ENCODE data around the gene PCCA. TPM values are rescaled to one million over a fixed set of nuclear protein-coding genes. Genes with fewer than 3 reads are reported as not detected.
A peak's percentile ranks its signal among the peaks of the same experiment; 100 is the strongest.

The PCCA gene
- total RNA-seq, 2 experiments from 2014 or later = 7.9 to 8.2 TPM

DNA sequence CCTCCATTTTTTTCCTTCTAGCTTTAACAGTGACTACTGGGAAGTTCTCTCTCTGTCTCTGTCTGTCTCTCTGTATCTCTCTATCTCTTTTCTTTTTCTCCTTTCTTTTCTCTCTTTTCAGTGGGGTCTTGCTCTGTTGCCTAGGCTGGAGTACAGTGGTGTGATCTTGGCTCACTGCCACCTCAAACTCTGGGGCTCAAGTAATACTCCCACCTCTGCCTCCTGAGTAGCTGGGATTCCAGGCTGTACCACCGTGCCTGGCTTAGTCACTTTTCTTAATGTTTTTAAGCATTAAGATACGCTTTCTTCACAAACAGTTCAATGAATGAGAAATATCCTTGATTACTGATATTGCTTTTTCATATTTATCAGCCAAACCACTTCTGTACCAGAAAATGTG is 13.1 kb downstream of the PCCA start:
- Mint-ChIP-seq H3K27me3 (no peaks in the 10 kb centered on the region), H3K4me3 (no peak overlapping the region), H3K27ac (no peak overlapping the region), H3K9me3 (no peaks in the 10 kb centered on the region), H3K36me3 (peaks cover 2% of the 10 kb centered on the region), H3K4me1 (ENCODE audit: low read depth) (peaks cover 3% of the 10 kb centered on the region)
- ChIA-PET CTCF (no interaction called here), POLR2A (no interaction called here)
- DNase-seq = no peak
- intact Hi-C loops (cut with micrococcal nuclease) = no loop called here

DNA sequence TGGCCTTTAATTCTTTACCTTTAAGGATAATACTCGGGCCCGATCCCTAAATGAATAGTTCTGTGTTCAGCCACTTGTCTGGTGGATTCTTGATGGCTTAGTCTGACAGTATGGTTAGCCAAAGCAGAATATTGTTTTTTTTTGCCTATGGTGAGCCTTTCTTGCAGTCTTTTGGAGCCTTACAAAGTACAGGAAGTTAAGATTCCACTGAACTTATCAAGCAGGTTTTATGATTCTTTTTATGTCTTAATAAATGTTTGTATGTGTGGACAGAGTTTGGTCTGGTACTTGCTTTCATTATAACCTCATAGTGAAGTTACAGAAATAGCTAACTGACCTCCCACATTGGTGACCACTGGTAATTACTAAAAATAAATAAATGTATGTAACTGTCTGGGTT is 17.1 kb downstream of the PCCA start:
- Mint-ChIP-seq H3K9me3 (no peaks in the 10 kb centered on the region), H3K36me3 (peaks cover 2% of the 10 kb centered on the region), H3K4me3 (no peak overlapping the region), H3K4me1 (ENCODE audit: low read depth) (no peaks in the 10 kb centered on the region), H3K27ac (no peak overlapping the region), H3K27me3 (no peaks in the 10 kb centered on the region)
- intact Hi-C loops (cut with micrococcal nuclease) = no loop called here
- CTCF ChIA-PET = no interaction called here
- DNase-seq = no peak
- POLR2A ChIA-PET = no interaction called here

DNA sequence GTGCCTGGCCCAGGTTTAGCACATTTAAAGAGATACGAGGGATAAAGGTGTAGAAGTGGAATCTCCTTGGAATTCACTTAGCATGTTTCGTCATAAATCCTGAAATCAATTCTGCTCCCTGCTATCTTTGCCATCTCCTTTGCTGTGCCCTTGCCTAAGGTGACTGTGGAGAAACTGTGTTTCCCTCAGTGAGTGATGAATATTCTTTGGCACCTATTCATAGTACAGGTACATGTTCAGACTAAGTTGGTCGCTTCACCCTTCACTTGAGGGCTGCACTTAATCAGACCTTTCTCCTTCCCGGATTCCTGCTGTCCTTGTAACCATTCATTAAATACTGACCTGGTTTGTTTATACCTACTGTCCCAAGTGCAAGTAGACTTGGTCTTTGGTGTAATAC is 17.8 kb downstream of the PCCA start:
- Mint-ChIP-seq H3K9me3 (no peaks in the 10 kb centered on the region), H3K4me3 (no peak overlapping the region), H3K27me3 (no peaks in the 10 kb centered on the region), H3K27ac (no peak overlapping the region), H3K36me3 (peaks cover 2% of the 10 kb centered on the region), H3K4me1 (ENCODE audit: low read depth) (no peaks in the 10 kb centered on the region)
- POLR2A ChIA-PET = no interaction called here
- intact Hi-C loops (cut with micrococcal nuclease) = no loop called here
- DNase-seq = no peak
- CTCF ChIA-PET = interaction anchor here (0.9 kb wide), 1 partner anchor 18 kb away, joined by 3 read pairs; the partner anchor contains the start of gene PCCA

DNA sequence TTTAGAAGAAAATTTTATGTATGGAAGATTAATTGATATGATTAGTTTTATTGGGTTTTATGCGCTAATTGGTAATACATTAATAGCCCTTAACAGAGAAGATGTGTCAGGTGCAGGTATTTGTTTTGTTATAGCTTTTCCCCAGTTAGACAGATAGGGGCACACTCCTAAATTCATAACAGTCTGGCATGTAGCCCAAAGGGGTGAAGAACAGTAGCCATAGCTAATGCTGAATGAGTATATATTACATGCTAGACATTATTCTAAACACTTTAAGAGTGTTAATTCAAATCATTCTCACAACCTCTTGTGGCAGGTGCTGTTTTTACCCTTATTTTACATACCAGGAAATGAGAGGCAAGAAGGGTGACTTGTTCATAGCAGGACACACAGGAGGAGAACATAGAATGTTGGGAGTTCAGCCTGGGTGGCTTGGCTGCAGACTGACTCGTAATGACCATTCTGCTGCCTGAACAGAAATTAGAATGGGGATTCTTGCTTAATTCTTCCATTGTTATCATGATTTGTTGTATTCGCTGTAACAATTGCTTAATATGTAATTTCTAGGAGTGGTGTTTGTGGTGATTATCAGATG is 20.1 kb downstream of the PCCA start:
- Mint-ChIP-seq H3K4me1 (ENCODE audit: low read depth) (no peaks in the 10 kb centered on the region), H3K27ac (no peak overlapping the region), H3K4me3 (no peak overlapping the region), H3K9me3 (no peaks in the 10 kb centered on the region), H3K36me3 (peaks cover 4% of the 10 kb centered on the region), H3K27me3 (no peaks in the 10 kb centered on the region)
- intact Hi-C loops (cut with micrococcal nuclease) = no loop called here
- ChIA-PET POLR2A (no interaction called here), CTCF (no interaction called here)
- DNase-seq = no peak

DNA sequence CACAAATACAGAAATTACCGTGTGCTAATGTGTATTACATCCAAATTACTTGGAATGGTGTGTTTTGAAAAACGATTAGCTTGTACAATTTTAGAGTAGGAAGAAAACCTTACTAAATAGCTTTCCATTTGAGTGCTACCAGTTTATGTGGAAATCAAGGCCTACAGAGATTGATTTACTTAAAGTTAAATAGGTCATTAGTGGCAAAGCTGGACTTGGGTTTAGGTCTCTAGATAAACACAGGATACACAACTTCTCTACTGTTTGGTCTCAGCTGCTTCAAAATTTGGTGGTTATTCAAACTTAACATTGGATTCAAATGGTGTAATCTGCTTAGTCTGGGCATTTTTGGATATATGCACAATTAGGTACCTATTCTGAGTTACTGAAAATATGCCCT is 21.4 kb downstream of the PCCA start:
- Mint-ChIP-seq H3K27me3 (no peaks in the 10 kb centered on the region), H3K9me3 (no peaks in the 10 kb centered on the region), H3K4me1 (ENCODE audit: low read depth) (peaks cover 4% of the 10 kb centered on the region), H3K27ac (no peak overlapping the region), H3K36me3 (peaks cover 9% of the 10 kb centered on the region), H3K4me3 (no peak overlapping the region)
- intact Hi-C loops (cut with micrococcal nuclease) = no loop called here
- ChIA-PET CTCF (no interaction called here), POLR2A (no interaction called here)
- no peak for DNase-seq

DNA sequence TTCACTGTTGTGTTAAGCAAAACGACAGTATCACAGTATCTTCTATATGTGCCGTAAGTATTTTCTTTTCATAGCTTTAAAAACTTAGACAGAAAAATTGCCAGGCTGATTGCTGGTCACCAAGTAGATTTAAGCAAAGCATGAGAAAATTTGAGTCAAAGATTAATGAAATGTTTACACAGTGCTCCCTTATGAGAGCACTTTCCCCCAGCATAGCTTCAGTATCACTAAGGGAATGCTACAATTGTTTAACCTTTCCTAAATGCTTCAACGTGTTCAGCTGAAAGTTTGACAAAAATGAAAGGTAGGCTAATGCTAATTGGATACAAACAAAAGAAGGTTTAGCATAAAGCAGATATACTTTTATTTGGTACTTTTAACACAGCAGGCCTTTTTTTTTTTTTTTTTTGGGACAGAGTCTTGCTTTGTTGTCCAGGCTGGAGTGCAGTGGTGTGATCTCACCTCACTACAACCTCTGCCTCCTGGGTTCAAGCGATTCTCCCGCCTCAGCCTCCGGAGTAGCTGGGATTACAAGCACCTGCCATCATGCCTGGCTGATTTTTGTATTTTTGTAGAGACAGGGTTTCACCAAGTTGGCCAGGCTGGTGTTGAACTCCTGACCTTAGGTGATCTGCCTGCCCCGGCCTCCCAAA is 23.4 kb downstream of the PCCA start:
- DNase-seq = no peak
- Mint-ChIP-seq H3K9me3 (no peaks in the 10 kb centered on the region), H3K4me3 (no peak overlapping the region), H3K27ac (no peak overlapping the region), H3K4me1 (ENCODE audit: low read depth) (peaks cover 12% of the 10 kb centered on the region), H3K27me3 (no peaks in the 10 kb centered on the region), H3K36me3 (peaks cover 9% of the 10 kb centered on the region)
- POLR2A ChIA-PET = no interaction called here
- CTCF ChIA-PET = no interaction called here
- intact Hi-C loops (cut with micrococcal nuclease) = no loop called here

DNA sequence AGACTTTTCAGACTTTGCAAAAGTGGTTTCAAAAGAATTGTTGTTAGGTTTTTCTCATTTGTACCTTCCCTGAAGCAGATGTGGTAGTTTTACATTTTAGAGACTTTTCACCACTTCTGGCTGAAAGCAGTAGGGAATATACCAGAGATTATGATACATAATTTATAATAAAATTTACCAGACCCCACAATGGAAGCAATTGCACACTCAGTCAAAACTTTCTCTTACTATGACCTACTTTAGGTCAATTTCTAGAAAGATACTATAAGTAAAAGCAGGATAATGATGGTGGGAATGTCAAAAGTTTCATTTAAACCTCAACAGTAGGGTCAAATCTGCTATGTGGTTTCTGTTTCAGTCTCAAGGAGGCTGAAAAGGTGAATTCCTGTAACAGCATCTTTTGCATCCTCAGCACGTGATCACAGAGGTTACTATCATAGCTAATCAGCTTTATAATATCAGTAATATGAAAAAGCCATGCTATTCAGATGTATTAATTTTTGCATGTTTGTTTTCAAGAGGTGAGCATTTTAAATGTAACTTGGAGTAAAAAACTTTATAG is 26.9 kb downstream of the PCCA start:
- CTCF ChIA-PET = no interaction called here
- no peaks in the 10 kb centered on the region for H3K27me3 Mint-ChIP-seq
- peaks cover 23% of the 10 kb centered on the region for H3K36me3 Mint-ChIP-seq
- no peak overlapping the region for H3K27ac Mint-ChIP-seq
- intact Hi-C loops (cut with micrococcal nuclease) = no loop called here
- DNase-seq = no peak
- no peak overlapping the region for H3K4me3 Mint-ChIP-seq
- POLR2A ChIA-PET = no interaction called here
- peaks cover 12% of the 10 kb centered on the region for H3K4me1 Mint-ChIP-seq (ENCODE audit: low read depth)
- peaks cover 4% of the 10 kb centered on the region for H3K9me3 Mint-ChIP-seq

DNA sequence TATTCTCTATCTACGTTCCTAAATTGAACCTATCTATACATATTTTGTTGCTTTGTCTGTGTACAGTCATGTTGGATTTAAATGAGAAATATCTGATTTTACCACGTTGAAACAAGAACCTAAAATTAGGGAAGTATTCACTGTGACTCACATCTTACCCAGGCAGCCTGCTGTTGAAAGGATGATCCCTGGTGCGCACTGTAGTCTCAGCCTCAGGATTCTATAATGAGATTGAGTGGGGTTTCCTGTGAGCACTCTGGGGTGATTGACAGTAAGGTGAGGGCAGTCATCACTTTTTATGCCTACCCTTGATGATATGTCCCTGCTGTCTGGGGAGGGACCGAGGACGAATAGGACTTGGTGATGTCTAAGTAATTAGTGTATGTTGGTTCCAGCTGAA is 35.4 kb downstream of the PCCA start:
- Mint-ChIP-seq H3K27ac (no peak overlapping the region), H3K27me3 (no peaks in the 10 kb centered on the region), H3K9me3 (peaks cover 16% of the 10 kb centered on the region), H3K36me3 (peaks cover 26% of the 10 kb centered on the region), H3K4me1 (ENCODE audit: low read depth) (peaks cover 5% of the 10 kb centered on the region), H3K4me3 (no peak overlapping the region)
- intact Hi-C loops (cut with micrococcal nuclease) = no loop called here
- ChIA-PET POLR2A (no interaction called here), CTCF (no interaction called here)
- DNase-seq = no peak

DNA sequence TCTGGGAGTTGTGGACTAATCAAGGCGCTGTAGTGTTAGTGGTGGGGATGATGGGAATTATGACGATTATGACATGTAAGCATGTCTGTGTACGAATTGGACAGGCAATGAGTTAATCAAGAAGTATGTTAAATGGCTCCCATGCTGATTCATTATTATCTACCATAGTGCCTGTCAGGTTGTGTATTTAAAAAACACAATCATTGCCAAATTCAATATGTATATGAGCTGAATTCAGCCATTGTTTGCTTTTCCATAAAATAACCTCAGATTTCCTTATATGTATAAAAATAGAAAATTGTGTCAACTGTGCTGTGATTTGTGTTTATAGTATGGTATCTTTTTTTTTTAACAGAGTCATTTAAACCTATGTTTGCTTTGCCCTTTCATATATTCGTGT is 37.1 kb downstream of the PCCA start:
- H3K4me1 Mint-ChIP-seq (ENCODE audit: low read depth) = peaks cover 13% of the 10 kb centered on the region
- peaks cover 12% of the 10 kb centered on the region for H3K9me3 Mint-ChIP-seq
- intact Hi-C loops (cut with micrococcal nuclease) = no loop called here
- H3K27me3 Mint-ChIP-seq = no peaks in the 10 kb centered on the region
- peaks cover 15% of the 10 kb centered on the region for H3K36me3 Mint-ChIP-seq
- POLR2A ChIA-PET = no interaction called here
- no peak overlapping the region for H3K4me3 Mint-ChIP-seq
- no peak for DNase-seq
- CTCF ChIA-PET = no interaction called here
- H3K27ac Mint-ChIP-seq = no peak overlapping the region

DNA sequence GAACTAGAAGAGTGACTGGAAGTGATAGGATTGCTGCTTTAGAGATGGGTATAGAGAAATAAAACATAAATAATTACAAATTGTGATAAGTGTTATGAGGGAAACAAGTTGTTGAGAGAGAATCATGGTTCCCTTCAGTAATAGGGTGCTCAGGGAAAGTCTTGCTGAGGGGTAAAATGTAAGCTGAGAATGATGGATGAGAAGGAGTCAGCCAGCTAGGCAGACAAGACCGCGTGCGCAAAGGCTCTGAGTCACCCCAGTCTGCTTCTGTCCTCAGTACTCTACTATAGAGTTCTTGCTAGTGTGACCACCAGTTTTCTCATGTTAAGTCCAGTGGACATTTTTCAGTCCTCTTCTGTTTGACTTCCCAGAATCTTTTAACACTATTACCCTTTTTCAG is 39.5 kb downstream of the PCCA start:
- peaks cover 22% of the 10 kb centered on the region for H3K4me1 Mint-ChIP-seq (ENCODE audit: low read depth)
- ChIA-PET CTCF (no interaction called here), POLR2A (no interaction called here)
- no peaks in the 10 kb centered on the region for H3K27me3 Mint-ChIP-seq
- no peaks in the 10 kb centered on the region for H3K9me3 Mint-ChIP-seq
- H3K4me3 Mint-ChIP-seq = no peak overlapping the region
- peaks cover 7% of the 10 kb centered on the region for H3K36me3 Mint-ChIP-seq
- DNase-seq = peak; percentile 30
- intact Hi-C loops (cut with micrococcal nuclease) = no loop called here
- H3K27ac Mint-ChIP-seq = no peak overlapping the region

DNA sequence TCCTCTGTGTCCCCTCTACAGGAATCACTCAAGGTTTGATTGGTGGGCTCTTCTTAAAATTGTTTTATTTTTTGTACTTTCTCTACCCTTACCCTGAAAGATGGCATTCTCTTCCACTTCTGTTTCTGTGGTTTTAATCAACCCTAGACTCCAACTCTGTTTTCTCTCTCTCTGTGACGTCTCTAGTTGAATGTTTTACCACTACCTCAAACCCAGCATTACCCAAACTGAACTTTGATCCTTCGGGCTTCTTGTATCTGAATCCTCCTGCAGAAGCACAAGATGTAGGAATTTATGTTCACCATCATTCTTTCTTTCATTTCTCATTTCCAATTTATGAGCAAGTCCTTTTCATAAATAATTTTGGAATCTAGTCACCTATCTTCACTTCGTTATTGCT is 39.9 kb downstream of the PCCA start:
- CTCF ChIA-PET = no interaction called here
- peaks cover 4% of the 10 kb centered on the region for H3K36me3 Mint-ChIP-seq
- DNase-seq = no peak
- H3K4me1 Mint-ChIP-seq (ENCODE audit: low read depth) = peaks cover 22% of the 10 kb centered on the region
- no peak overlapping the region for H3K27ac Mint-ChIP-seq
- H3K9me3 Mint-ChIP-seq = no peaks in the 10 kb centered on the region
- intact Hi-C loops (cut with micrococcal nuclease) = no loop called here
- H3K27me3 Mint-ChIP-seq = no peaks in the 10 kb centered on the region
- H3K4me3 Mint-ChIP-seq = no peak overlapping the region
- POLR2A ChIA-PET = no interaction called here

DNA sequence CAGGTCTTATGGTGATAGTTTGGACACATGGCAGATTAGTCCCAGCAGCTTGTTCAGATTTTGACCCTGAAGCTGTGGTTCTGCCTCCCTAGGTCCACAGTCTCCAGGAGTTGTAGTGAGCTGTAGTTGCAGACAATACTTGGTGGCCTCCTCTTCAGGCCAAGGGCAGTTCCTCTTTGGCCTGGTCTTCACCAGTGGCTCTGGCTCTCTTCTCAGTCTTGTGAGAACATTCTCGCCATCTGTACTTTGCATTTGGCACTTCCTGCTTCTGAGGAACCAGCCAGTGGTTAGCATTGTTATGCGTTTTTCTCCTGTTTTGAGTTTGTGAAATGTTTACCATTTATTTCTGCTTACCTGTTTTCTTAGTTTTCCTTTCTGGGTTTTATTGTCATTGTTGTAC is 40.7 kb downstream of the PCCA start:
- Mint-ChIP-seq H3K4me1 (ENCODE audit: low read depth) (peaks cover 22% of the 10 kb centered on the region), H3K27me3 (no peaks in the 10 kb centered on the region), H3K9me3 (no peaks in the 10 kb centered on the region), H3K4me3 (no peak overlapping the region), H3K27ac (no peak overlapping the region), H3K36me3 (peaks cover 4% of the 10 kb centered on the region)
- intact Hi-C loops (cut with micrococcal nuclease) = loop anchor here (5.0 kb wide), 1 partner anchor 748 kb away; no protein-coding TSS in a partner anchor
- DNase-seq = no peak
- CTCF ChIA-PET = interaction anchor here (0.8 kb wide), 1 partner anchor 200 kb away, joined by 3 read pairs; no protein-coding TSS in a partner anchor
- POLR2A ChIA-PET = no interaction called here

DNA sequence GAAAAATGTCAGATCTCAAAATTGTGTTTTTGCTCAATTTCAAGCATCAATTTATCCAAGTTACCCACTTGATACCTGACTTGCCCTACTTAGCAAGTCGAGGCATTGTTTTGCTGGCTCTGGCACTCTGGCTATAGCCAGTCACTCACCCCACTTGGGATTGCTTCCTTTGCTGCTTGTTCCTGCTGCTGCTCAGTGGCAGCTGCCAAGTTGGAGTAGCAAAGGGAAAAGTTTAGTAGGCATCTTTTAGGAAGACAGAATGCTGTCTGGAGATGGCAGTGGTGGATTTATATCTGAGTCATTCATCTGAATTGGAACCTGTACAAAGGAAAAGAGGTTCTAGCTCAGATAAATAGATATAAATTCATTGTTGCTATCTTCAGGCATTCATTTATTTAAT is 41.2 kb downstream of the PCCA start:
- no peaks in the 10 kb centered on the region for H3K27me3 Mint-ChIP-seq
- ChIA-PET CTCF (interaction anchor here (0.8 to 1.3 kb wide), 2 partner anchors 201 to 474 kb away, joined by 3 read pairs; no protein-coding TSS in a partner anchor), POLR2A (no interaction called here)
- H3K9me3 Mint-ChIP-seq = no peaks in the 10 kb centered on the region
- H3K36me3 Mint-ChIP-seq = peaks cover 4% of the 10 kb centered on the region
- intact Hi-C loops (cut with micrococcal nuclease) = loop anchor here (5.0 kb wide), 1 partner anchor 747 kb away; no protein-coding TSS in a partner anchor
- DNase-seq = no peak
- peaks cover 22% of the 10 kb centered on the region for H3K4me1 Mint-ChIP-seq (ENCODE audit: low read depth)
- H3K27ac Mint-ChIP-seq = no peak overlapping the region
- H3K4me3 Mint-ChIP-seq = no peak overlapping the region

All from activated CD4-positive, alpha-beta memory T cell treated with anti-CD3 and anti-CD28 coated beads for 36 hours (primary cell).